HK-2 (cell line): ENCODE measurements around the gene ANKRD13A.
"Not testable (repeated sequence)": the region's sequence is repeated elsewhere in the genome, so short reads cannot be mapped to it uniquely, and the experiment has no call there.

ENCODE experiments used
- DNase-seq: peaks from one replicate; pipeline ENCODE4 v3.0.0-alpha.2; 2018; ENCODE audit not compliant: unreplicated experiment

ANKRD13A gene

DNA sequence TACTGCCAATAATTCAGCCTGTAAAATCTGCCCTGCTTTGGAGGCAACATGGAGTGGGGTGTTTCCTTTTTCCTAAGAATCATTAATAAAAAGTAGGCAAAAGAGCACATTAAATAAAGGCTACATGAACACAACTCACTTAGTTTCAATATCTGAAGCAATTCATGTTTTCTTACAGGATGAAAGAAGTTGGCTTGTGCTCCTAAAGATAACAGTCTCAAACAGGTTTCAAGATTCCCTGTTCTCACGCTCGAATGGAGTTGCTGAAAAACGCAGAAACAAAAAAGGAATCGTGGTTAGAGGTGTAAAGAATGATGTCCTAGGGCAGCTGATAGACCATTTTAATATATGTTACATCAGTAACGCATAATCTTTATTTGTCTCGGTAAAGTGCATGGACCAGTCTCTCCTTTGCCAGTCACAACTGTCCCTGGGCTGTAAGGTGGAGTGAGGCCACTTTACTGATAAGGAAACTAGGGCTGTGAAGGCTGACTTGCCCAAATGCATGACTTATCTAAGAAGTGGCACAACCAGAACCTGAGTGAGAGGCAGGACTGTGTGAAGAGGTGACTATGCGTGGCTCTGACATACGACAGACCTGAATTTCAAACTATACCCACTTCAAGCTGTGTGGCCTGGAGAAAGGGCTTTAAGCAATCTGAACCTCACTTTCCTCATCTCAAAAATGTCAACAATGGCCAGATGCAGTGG, 15.6 kb upstream of the ANKRD13A start:
- no peak for DNase-seq

DNA sequence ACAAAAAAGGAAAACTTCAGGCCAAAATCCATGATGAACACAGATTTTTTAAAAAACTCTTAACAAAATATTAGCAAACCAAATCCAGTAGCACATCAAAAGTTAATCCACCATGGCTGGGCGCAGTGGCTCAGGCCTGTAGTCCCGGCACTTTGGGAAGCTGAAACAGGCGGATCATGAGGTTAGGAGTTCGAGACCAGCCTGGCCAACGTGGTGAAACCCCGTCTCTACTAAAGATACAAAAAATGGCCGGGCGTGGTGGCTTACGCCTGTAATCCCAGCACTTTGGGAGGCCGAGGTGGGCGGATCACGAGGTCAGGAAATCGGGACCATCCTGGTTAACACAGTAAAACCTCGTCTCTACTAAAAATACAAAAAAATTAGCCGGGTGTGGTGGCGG, 13.0 kb upstream of the ANKRD13A start:
- not testable (repeated sequence) for DNase-seq

DNA sequence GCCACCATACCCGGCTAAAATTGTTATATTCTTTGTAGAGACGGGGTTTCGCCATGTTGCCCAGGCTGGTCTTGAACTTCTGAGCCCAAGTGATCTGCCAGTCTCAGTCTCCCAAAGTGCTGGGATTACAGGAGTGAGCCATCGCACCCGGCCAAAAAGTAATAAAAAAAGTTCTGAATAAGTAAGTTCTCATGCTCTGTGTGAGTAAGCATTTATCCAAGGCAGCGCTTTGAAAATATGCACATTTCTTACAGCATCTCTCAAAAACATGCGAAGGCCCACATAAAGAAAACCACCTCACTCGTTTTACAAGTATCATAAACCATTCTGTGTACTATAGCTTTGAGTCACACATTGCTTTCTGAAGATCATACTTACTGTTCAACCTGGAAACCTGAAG, 11.6 kb upstream of the ANKRD13A start:
- no peak for DNase-seq

DNA sequence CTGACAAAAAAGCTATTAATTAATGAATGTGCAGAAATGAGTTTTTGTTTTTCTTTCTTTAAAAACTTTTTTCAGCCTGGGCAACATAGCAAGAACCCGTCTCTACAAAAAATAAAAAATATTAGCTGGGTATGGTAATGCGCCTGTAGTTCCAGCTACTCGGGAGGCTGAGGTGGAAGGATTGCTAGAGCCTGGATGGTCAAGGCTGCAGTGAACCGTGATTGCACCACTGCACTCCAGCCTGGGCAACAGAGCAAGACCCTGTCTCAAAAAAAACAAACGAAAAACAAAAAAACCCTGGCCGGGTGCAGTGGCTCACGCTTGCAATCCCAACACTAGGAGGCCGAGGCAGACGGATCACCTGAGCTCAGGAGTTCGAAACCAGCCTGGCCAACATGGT, 11.0 kb upstream of the ANKRD13A start:
- DNase-seq = no peak

DNA sequence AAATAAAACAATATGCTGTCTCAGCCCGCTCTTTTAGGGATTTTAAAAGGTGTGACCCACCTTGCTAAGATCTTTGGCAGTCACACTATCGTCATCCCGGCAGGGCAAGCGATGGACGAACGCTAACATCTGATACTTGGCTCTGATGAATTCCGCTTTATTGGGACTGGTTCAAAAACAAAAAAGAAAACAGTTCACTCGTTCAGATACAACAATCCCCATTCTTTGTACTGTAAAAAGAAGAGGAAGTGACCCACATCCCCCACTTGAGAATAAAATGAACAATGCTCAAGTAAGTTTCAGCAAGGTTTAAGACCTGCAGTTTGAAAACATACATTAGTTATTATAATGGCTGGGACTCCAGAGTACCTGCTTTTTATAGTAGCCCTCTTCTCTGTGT, 10.3 kb upstream of the ANKRD13A start:
- DNase-seq = no peak

DNA sequence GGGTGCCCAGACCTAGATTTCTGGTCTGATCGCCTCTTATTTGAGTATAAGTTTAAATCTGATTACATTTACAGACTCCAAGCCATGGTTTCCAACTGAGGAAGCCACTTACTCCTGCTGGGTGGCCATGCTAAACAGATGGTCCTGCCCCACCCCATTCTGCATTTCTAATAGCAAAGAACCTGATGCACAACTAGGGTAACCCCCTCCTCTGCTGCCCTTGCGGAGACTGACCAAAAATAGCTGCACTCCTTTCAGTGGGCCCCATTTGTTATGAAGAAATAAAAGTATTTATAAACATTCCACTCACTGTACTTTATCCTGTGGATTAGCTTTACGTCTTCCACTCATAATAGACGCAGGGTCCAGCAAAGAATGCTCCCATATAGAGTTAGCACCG, 9.8 kb upstream of the ANKRD13A start:
- no peak for DNase-seq

DNA sequence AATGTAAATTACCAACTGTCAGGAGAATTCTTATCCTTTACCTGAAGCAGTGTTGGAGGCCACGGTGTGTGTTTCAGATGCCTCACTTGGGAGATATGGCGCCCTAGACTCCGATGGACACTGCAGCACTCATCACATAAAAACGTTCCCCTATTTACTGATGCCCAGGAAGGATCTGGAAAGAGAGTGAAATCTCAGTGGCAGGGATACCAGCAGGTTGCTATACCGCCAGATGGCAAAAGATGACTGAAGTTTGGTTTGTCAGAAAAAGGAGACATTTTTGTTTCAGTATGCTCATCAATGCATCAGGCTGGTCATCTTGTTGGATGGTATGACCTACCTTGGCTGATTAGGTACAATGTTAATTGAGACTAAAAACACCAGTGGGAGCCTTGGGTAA, 7.6 kb upstream of the ANKRD13A start:
- no peak for DNase-seq

DNA sequence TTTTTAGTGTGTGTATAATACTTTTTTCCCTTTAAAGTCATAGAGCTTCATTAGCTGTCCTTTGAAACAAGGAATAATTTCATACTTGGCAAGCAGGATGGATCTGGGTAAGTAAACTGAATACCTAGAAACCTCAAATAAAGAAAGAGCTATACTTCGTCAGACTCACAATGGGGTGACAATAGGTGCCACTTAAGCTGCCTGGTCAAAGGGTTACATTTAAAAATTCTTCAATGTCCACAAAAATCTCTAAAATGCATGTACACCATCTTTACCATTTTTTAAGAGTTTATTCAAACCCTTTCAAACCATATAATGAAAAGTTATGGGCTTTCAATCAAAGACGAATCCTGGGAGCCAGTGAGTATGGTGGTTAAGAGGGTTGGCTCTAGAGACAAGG, 6.1 kb upstream of the ANKRD13A start:
- no peak for DNase-seq

DNA sequence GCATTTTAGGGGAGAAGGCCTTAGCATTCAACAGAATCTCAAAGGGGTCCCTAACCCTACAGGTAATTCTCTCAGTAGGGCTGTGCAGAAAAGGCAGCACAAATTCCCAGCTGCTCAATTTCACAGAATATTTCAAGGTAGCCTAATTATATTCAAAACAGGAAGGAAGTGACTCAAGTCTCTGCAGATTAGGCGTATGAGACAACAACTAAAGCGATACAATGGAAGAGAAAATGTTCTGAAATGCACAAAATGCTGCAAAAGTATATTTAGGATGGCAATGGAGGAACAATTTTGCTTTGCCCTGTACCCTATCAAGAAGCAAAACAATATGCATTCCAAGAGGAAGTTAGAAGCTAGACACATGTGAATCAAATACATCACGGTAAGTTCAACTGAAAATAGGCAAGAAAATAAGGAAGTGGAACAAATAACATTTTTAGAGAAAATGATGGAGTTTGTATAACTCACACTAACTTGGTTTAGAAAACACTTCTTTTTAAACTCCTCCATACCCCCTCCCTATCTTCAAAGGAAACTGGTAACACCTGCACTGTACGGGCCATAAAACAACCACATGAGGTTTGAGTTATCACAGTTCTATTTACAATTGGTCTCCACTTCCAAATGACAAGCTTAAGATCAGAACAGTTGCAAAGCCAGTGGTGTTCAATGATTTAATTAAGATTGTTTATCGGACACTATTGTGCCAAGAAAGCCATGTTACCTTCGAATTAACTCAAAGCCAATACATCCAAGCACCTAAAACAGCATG, 4.6 kb upstream of the ANKRD13A start:
- no peak for DNase-seq

DNA sequence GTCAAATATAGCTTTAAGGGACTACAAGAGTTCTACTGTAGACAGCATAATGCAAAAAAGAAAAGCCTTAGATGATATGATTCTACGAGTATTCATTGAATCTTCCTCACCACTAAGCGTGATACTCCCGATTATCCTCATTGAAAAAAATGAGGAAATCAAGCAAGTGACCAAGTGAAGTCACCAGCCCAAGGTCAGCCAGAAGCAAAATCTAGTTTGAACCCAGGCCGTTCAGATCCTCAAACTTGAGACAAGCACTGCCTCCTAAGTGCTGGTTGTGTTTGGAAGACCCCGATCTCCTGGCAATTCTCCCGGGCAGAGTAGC, 3.9 kb upstream of the ANKRD13A start:
- no peak for DNase-seq

DNA sequence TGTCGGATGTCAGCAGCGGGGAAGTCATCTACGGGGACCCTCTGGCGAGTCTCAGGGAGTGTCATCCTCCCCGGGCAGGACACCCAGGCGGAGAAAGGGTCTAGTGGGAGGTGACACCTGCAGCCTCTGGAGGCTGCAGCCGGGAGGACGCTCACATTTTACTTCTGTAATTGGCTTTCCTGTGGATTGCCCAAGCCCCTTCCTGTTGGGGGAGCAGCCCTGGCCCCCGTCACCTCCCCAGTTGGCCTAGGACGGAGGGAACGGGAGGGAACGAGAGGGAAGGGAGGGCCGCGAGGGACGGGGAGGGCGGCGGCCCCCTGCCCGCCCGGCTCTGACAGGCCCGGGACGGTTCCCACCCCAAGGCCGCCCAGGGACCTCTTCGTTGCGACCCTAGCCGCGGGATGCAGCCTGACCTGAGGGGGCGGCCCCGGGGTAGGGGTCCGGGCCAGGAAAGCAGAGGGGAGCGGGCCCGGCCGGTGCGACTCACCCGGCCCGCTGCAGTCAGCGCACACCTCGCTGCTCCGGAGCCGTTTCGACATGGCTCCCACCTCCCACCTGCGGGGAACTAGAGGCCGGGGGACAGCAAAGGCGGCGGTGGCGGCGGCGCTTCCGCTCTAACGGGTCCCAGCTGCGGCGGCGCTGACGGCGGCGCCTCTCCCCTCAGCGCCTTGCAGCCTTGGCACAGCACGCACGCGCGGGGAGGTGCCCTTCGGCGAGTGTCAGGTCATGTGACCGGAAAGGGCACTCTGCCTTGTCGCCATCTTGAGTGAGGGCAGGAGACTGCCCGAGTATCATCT, 3.3 kb upstream of the ANKRD13A start, which contains the start of gene GIT2:
TSS of gene GIT2 (minus strand) at position 683 of the 797 bp plus-strand sequence. CDS start at position 539, 144 bp downstream.
- DNase-seq = peak; percentile 90

DNA sequence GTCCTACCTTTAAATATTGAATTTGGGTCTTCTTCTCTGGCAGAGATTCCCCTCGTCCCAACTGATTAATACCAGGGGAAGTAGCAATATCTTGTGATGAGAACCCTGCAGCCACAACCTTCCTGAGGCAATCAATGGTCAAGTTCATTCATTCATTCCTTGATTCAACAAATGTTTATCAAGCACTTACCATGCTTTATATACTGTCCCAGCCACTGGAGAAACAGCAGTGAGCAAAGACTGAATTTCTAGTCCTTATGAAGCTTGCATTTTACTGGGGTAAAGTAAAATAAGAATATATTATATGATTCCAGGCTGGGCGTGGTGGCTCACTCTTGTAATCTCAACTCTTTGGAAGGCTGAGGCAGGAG, 2.8 kb upstream of the ANKRD13A start:
- no peak for DNase-seq

DNA sequence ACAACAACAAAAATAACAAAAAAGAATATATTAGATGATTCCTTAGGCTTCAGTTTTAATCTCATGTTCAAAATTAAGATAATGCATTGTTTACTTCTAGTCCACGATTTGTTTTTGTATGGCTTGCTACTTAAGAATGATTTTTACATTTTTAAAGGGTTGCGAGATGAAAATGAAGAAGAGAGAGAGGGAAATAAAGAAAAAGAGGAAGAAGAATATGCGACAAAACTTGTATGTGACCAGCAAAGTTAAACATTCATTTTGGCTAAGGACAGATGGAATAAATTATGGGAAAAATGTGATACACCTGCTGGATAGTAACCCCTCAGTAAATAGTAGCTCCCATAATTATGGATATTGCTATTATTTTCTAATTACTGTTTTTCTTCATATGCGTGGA, 1.8 kb upstream of the ANKRD13A start:
- no peak for DNase-seq

DNA sequence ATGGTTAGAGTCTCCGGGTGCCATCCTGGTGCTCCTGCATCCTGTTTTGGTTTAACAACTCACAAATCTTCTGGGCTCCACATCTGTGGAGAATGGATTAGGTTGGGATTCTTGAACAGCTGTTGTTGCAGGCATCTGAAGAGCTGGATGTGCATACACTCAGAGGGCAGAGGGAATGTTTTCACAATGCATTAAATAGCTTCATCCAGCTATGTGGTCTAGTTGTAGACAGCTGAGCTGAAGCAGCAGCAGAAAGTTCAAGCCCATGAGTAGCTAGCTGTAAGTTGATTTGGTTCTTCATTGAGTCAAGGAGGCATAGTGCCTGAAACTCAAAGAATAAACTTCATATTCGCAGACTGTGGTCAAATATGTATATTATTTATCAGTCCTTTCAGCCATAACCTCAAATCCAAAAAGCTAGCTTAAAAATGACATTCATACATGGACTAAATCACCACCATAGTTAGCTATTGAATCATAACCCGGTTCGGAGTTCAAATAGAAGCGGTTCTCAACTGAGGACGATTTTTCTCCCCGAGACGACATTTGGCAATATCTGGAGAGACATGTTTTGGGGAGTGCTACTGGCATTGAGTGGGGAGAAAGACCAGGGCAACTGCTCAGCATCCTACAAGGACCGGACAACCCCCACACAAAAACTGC, 858 bp upstream of the ANKRD13A start:
- DNase-seq = no peak

DNA sequence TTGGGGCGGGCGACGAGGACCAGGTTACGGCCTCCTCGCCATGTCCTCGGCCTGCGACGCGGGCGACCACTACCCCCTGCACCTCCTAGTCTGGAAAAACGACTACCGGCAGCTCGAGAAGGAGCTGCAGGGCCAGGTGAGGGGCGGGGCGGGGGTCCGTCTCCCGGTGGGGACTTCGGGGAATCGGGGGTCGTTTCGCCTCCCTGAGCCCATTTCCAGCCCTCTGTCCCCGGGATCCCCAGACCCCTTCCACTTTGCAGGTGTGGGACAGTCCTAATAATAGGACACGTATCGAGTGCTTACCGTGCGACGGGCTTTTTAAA, 380 bp downstream of the ANKRD13A start:
- DNase-seq = no peak

DNA sequence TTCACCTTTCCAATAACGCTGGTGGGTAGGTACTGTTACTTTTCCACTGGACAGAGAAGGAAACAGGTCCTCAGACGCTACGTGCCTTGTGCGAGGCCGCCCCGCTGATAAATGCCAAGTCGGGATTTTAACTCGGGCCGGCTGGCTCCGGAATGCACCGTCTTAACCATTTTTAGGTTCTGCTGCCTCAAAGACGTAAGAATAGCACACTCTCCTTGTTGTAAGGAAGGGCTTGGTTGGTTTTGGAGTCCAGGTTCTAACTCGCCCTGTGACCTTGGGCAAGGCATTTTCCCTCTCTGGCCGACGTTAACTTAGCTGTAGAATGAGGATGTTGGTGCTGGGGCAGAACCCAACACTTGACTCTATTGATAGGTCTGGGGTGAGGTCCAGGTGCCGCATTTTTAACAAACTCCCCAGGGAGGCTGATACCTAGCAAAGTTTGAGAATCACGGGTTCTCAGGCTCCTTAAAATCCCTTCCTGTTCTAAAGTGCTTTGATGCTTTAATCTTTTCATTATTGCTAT, 814 bp downstream of the ANKRD13A start:
- DNase-seq = peak; percentile 35

DNA sequence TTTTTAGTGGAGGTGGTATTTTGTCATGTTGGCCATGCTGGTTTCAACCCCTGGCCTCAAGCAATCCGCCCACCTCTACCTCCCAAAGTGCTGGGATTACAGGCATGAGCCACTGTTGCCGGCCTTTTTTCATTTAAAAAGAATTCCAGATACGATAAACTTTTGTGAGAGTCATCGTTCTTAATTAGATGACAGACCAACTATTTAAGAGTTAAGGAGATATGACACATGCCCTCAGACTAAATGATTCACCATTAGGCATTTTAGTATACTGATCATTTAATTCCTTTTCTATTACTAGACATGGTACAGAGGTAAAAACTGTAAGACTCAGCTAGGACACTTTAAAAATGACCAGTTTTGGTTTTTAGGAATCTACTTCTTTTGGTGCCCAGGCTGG, 2.4 kb downstream of the ANKRD13A start:
- peak; percentile 48 for DNase-seq

DNA sequence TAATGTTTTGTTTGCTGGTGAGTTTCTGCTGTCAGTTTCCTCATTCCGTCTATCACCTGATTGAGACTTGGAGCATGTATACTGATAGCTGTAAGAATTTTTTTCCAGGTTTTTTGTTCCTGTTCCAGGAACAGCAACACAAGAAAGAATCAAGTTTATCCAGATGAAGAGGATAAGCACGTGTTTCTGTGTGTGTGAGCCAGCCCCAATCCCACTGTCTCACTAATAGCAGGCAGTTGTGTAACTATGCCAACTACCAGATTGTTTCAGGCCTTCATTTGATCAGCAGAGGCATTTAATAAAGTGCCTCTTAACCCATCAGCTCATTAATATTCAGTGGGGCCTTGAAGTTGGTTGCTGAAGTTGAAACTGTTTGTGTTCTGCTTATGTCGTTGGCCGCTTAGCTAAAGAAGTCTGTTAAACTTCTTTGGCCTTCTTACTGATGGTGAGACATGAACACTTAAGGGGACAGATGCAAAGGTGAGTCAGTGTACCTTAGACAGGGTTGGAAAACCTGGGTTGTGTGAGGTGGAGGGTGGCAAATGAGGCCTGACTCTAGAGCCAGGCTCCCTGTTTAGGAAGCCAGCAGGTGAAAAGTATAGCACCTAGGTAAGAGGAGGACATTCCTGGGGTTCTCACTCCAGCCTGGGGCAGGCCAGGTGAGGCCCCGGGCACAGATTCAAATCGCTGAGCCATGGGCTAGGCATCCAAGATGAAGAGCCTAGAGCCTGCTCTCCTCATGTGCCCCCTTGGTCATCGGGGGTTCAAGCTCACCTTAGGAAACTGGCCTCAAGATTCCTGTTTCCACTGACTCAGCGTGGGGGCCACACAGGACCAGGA, 3.7 kb downstream of the ANKRD13A start:
- DNase-seq = no peak

DNA sequence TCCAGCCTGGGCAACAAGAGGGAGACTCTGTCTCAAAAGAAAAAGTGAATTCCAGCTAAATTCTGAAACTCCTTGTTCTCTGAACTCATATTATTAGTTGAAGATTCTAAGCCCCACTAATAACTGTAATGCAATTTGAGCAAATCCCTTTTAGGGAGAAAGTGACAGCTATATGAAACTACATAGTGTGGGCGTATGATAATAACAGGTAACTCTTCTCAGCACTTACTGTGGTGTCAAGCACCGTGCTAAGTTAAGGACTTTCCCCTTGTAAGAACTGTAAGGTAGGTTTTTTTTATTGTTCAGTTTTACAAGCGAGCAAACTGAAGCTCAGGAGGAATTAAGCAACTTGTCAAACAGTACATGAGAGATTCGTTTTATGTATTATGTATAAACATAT, 5.4 kb downstream of the ANKRD13A start:
- no peak for DNase-seq

DNA sequence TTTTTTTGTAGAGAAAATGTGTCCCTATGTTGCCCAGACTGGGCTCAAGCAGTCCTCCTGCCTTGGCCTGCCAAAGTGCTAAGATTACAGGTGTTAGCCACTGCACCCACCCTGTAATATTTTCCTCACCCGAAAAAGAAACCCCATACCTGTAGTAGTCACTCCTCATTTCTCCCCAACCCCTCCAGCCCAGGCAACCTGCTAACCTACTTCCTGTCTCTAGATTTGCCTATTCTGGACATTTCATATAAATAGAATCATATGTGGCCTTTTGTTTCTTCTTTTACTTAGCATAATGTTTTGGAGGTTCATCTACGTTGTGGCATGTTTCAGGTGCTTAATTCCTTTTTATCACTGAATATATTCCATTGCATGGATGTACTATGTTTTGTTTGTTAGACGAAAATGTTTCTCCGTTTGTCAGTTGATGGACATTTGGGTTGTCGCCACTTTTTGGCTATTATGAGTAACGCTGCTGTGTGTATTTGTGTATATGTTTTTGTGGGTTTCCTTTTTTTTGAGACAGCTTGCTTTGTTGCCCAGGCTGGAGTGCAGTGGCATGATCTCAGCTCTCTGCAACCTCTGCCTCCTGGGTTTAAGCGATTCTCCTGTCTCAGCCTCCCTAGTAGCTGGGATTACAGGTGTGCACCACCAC, 6.2 kb downstream of the ANKRD13A start:
- DNase-seq = no peak

DNA sequence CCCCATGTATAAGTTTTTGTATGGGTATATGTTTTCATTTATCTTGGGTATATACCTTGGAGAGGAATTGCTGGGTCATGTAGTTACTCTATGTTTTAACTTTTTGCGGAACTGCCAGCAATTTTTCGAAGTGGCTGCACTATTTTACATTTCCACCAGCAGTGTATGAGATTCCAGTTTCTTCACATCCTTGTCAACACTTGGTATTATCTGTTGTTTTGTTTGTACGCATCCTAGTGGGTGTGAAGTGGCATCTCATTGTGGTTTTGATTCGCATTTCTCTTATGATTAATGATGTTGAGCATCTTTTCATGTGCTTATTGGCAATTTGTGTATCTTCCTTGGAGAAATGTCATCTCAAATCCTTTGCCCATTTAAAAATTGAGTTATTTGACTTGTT, 6.9 kb downstream of the ANKRD13A start:
- no peak for DNase-seq
